Smooth muscle cell (in vitro differentiated cells): ENCODE data around the gene IARS2. TPM values are rescaled to one million over a fixed set of nuclear protein-coding genes. Genes with fewer than 3 reads are reported as not detected.

ENCODE experiments used
- DNase-seq: peaks from one replicate; lab custom pipeline; 2025; ENCODE audit not compliant: unreplicated experiment; lab: John Stamatoyannopoulos, UW
- H2AFZ ChIP-seq: fragments of 200-600 bp; sonication (generic); 2 replicates; pipeline ENCODE4 v1.6.0; 2016; ENCODE audit warnings: antibody characterized with exemption, low read depth, mild to moderate bottlenecking
- H3F3A ChIP-seq: fragments of 200-600 bp; sonication (generic); 2 replicates; pipeline ENCODE4 v1.6.0; 2017; ENCODE audit warnings: antibody characterized with exemption, low read depth
- H3K27ac ChIP-seq: fragments of 200-600 bp; sonication (generic); 2 replicates; pipeline ENCODE4 v1.5.1; 2016; ENCODE audit warnings: low read depth, mild to moderate bottlenecking
- H3K27me3 ChIP-seq: fragments of 200-600 bp; sonication (generic); 2 replicates; pipeline ENCODE4 v1.6.1; 2016; ENCODE audit warnings: low read depth, mild to moderate bottlenecking
- H3K36me3 ChIP-seq: fragments of 200-600 bp; sonication (generic); 2 replicates; pipeline ENCODE4 v1.5.1; 2016; ENCODE audit warnings: low read depth
- H3K4me1 ChIP-seq: fragments of 200-600 bp; sonication (generic); 2 replicates; pipeline ENCODE4 v1.5.1; 2016; ENCODE audit warnings: low read depth
- H3K4me2 ChIP-seq: fragments of 200-600 bp; sonication (generic); 2 replicates; pipeline ENCODE4 v1.6.0; 2016; ENCODE audit warnings: mild to moderate bottlenecking
- H3K4me3 ChIP-seq: fragments of 200-600 bp; sonication (generic); 2 replicates; pipeline ENCODE4 v1.5.1; 2016; ENCODE audit warnings: mild to moderate bottlenecking
- H3K79me2 ChIP-seq: fragments of 200-600 bp; sonication (generic); 2 replicates; pipeline ENCODE4 v1.6.0; 2016; ENCODE audit warnings: low read depth, mild to moderate bottlenecking
- H3K9ac ChIP-seq: fragments of 200-600 bp; sonication (generic); 2 replicates; pipeline ENCODE4 v1.6.0; 2016; ENCODE audit warnings: low read depth
- H3K9me3 ChIP-seq: fragments of 200-600 bp; sonication (generic); replicated peaks from 2 replicates; pipeline ENCODE4 v1.5.1; 2016; ENCODE audit warnings: low read depth
- H4K20me1 ChIP-seq: fragments of 200-600 bp; sonication (generic); 2 replicates; pipeline ENCODE4 v1.6.0; 2016; ENCODE audit warnings: low read depth
- CTCF ChIP-seq: fragments of 200-600 bp; sonication (generic); IDR thresholded peaks from 2 replicates; pipeline ENCODE4 v1.5.1; 2017; ENCODE audit warnings: borderline replicate concordance, mild to moderate bottlenecking, antibody characterized with exemption; ENCODE audit not compliant: insufficient read depth, poor library complexity, severe bottlenecking
- WGBS: methylation state at CpG from one replicate; pipeline ENCODE4 v1.1.7; 2016; ENCODE audit warnings: low lambda C conversion rate; 5-methylcytosine and 5-hydroxymethylcytosine counted together
- polyA plus RNA-seq: library from polyadenylated mRNA; unstranded; fragments of >200 nt; fragmentation: Nextera tagmentation; extraction: Ambion mirVana; gene quantifications from 2 replicates; pipeline ENCODE4 v1.2.1, GENCODE V29; 2016
- total RNA-seq: library from RNA; depleted of rRNA; stranded (reverse); fragments of >200 nt; gene quantifications from 2 replicates; pipeline ENCODE4 v1.2.3, GENCODE V29; 2014

The IARS2 gene
- total and polyA plus RNA-seq, 2 experiments from 2014 or later, result 42.5 to 81.0 TPM

GRCh38 chr1:220184506-220184905, 90.6 kb downstream of the IARS2 start:
- H3K4me1 ChIP-seq, result no peaks in the 10 kb centered on the region
- TF ChIP-seq CTCF, result no peak
- peaks cover 4% of the 10 kb centered on the region for H4K20me1 ChIP-seq
- H3K36me3 ChIP-seq, result peaks cover 33% of the 10 kb centered on the region
- no peak overlapping the region for H2AFZ ChIP-seq
- H3K27ac ChIP-seq, result no peak overlapping the region
- H3K4me2 ChIP-seq, result no peak overlapping the region
- no peak for DNase-seq
- no peaks in the 10 kb centered on the region for H3F3A ChIP-seq
- no peak overlapping the region for H3K4me3 ChIP-seq
- no peak overlapping the region for H3K9ac ChIP-seq
- H3K27me3 ChIP-seq, result no peaks in the 10 kb centered on the region
- WGBS, result 83% methylated on average over 1 of the region's 1 CpG
- H3K79me2 ChIP-seq, result no peaks in the 10 kb centered on the region
- H3K9me3 ChIP-seq, result no peaks in the 10 kb centered on the region

DNA sequence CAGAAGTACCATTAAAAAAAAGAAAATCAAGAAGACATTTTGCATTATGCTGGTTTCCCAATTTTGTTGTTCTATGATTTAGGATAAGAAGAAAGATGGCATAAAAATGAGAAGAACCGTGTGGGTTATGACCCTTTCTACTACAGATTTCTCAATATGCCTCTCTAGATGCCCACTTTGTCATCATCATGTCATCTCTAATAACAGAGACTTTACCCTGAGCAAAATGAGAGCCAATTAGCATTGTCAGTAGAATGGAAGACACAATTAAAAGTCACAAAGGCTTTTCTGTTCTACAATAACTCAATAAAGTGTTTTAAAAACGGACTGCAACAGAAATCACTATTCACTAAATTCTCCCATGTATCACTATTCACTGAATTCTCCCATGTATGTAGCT, 92.8 kb downstream of the IARS2 start:
- no peak for DNase-seq
- WGBS, result 92% methylated on average over 2 of the region's 2 CpGs
- H3K4me1 ChIP-seq, result no peaks in the 10 kb centered on the region

DNA sequence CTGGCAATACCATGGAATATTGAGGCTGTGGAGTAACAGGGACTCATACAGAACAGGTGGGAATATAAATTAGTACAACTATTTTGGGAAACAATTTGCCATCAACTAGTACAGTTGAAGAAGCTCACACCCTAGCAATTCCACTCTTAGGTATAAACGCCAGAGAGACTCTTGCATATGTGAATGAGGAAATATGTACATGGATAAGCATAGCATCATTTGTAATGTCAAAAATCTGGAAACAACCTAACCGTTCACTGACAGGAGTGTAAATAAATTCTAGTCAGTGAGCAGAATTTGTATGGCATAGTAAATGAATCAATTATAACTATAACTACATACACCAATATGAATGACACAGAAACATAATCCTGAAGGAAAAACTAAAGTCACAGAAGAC, 94.6 kb downstream of the IARS2 start:
- Histone ChIP-seq H3K9ac (no peak overlapping the region), H3K27me3 (no peaks in the 10 kb centered on the region), H3K27ac (no peak overlapping the region), H3K79me2 (no peaks in the 10 kb centered on the region), H4K20me1 (no peaks in the 10 kb centered on the region), H3K4me1 (no peaks in the 10 kb centered on the region), H2AFZ (no peak overlapping the region), H3K9me3 (no peaks in the 10 kb centered on the region), H3K4me3 (no peak overlapping the region), H3K4me2 (no peak overlapping the region), H3K36me3 (peaks cover 24% of the 10 kb centered on the region), H3F3A (no peaks in the 10 kb centered on the region)
- WGBS, result 98% methylated on average over 2 of the region's 2 CpGs
- TF ChIP-seq CTCF, result no peak
- DNase-seq, result no peak

More for the DNA sequence above, 92.8 kb downstream of the IARS2 start:
- Histone ChIP-seq H4K20me1 (no peaks in the 10 kb centered on the region), H3K36me3 (peaks cover 33% of the 10 kb centered on the region), H3K4me3 (no peak overlapping the region), H3K27ac (no peak overlapping the region), H3K27me3 (no peaks in the 10 kb centered on the region), H3K9me3 (no peaks in the 10 kb centered on the region), H3F3A (no peaks in the 10 kb centered on the region), H3K79me2 (no peaks in the 10 kb centered on the region), H3K9ac (no peak overlapping the region), H2AFZ (no peak overlapping the region), H3K4me2 (no peak overlapping the region)
- TF ChIP-seq CTCF, result no peak

- H3K4me2 ChIP-seq, result no peak overlapping the region
- H2AFZ ChIP-seq, result no peak overlapping the region
- H3K9me3 ChIP-seq, result no peaks in the 10 kb centered on the region
- peak; percentile 43 for TF ChIP-seq CTCF
- H4K20me1 ChIP-seq, result no peaks in the 10 kb centered on the region
- no peak overlapping the region for H3K9ac ChIP-seq
- DNase-seq, result no peak
- H3K4me3 ChIP-seq, result no peak overlapping the region
- H3K4me1 ChIP-seq, result no peaks in the 10 kb centered on the region
- no peaks in the 10 kb centered on the region for H3K79me2 ChIP-seq
- 93% methylated on average over 1 of the region's 1 CpG for WGBS
- H3K27ac ChIP-seq, result no peak overlapping the region
- H3K27me3 ChIP-seq, result no peaks in the 10 kb centered on the region
- H3K36me3 ChIP-seq, result peaks cover 29% of the 10 kb centered on the region
- no peaks in the 10 kb centered on the region for H3F3A ChIP-seq
Measured at GRCh38 chr1:220189750-220190347, 95.9 kb downstream of the IARS2 start.
